GM21786 (cell line): ENCODE measurements around the gene SLIT3.

ENCODE experiments used
- ATAC-seq: cut with Tn5 transposase; IDR thresholded peaks from one replicate; pipeline ENCODE4 v1.9.1; 2021; ENCODE audit not compliant: unreplicated experiment

SLIT3 gene

DNA sequence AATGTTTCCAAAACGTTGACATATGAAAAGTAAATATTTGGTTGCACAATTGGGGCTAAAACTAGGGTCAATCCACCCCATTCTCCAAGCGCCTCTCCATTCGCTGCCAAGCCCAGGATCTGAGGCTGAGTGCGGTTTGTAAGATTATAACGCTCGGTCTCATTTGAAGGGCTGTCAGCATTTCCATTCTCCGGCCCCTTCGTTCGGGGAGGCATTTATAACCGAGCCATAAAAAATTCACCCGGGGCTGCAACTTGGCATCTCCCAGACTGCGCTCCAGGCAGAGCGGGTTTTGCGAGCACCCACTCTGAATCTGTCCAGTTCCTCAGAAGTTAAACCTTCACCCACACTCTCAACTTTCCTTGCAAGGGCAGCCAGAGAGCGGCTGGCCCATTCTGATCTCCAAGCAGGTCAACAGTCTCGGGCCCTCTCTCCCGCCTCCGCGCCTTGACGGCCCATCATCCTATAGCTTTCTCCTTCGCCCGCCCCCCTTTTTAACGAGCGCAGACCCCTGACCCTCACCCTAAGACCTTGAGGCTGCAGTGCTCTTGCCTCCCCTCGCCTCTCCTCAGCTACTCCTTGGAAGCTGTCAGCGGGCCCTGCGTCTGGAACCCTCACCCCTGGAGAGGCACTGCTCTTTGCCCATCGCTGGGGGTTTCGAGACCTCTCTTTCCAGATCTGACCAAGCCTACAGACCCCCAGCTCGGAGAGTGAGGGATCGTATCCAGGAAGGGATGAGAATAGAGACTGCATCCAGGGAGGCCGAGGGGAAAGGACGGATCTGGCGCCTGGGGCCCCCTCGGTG lies 1.1 kb downstream of the SLIT3 start:
- no peak for ATAC-seq

DNA sequence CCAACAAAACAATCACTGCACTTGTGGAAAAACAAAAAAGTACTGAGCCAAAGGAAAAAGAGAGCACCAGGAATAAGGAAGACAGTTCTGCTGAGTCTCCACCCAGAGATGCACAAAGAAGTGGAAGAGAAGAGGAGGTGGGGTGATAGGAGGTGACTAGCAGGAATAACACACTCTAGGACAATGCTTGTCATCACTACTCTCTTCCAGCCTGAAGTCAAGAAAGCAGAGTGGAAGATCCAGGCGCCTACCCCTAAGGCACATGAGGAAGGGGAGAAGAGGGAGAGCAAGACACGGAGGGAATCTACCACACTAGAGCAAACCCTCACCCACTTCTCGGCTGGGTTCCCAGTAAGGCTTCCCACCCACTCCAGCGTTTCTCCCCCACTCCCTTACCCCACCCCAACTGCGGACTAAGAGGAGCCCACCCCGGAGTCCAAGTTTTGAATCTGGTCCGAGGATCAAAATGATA lies 1.7 kb downstream of the SLIT3 start:
- ATAC-seq = no peak

DNA sequence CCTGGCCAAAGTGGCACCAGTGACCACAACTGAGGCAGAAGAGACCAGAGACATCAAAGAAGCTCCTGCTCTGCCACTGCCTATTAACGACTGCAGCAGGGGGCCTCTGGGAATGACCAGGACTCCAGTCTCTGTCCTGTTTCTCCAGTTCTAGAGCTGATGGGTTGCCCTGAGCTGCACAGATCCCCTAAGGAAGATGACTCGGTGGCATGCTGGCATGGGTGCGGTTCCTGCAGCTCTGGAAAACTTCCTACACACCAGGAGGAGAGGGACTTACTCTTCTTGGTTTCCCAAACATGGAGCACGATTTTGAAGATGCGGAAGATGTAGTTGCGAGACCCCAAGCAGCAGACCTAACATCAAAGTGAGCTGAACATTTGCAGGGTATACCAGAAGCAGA lies 2.7 kb downstream of the SLIT3 start:
- ATAC-seq = no peak

DNA sequence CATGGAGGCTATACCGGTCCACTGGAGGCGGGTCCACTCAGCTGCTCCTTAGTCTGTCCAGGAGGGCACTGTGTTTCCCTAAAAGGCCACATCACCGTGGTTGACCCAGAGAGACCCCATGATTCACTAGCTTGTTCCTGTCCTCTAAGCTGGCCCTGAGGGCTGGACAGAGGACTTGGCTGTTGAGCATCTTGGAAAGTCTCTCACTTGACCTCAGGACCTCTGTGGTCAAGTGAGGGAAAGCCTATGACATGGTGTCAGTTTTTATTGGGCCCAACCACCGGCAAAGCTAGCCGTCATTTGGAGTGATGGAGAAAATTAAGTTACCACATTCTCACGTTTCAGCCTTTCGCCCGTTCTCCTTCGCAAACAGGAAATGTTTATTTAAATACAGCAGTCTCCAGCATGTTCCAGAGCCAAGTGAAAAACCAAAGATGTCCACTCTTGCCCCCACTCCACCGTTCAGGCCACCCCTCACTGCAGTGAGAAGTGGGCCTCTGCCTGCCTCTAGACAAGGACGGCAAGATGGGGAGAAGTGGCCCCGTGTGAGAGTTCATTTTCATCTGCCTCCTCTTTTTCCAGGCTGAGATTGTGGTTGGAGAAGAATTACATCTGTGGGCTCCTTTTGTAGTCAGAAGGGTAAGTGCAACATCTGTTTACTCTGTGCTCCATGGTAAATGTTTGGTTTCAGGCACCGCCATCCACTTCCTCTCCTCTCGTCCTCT lies 4.4 kb downstream of the SLIT3 start:
- no peak for ATAC-seq

DNA sequence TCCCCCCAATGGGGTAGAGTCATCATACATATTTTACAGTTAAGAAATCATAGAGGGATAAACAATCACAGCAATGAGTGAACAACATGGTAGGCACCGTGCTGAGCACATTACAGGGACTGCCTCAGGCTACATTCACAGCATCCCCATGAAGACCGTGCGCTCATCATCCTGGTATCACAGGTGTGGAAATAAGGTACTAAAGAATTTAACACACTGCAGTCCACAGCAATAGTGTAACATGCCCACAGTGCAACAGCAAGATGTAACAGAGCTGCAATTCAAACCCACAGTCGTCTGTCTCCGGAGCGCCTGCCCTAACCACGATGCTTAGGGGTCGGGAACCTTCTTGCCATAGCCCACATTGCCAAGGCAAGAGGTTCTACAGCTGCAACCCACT lies 5.6 kb downstream of the SLIT3 start:
- ATAC-seq = no peak

DNA sequence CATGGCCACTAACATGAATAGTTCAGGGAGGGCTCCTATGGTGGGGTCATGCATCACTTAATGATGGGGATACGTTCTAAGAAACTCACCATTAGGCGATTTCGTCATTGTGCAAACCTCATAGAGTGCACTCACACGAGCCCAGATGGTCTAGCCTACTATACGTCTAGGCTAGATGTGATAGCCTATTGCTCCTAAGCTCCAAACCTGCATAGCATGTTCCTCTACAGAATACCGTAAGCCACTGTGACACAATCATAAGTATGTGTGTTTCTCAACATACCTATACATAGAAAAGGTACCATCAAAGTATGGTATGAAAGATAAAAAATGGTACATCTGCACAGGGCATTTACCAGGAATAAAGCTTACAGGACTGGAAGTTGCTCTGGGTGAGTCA lies 6.3 kb downstream of the SLIT3 start:
- no peak for ATAC-seq

DNA sequence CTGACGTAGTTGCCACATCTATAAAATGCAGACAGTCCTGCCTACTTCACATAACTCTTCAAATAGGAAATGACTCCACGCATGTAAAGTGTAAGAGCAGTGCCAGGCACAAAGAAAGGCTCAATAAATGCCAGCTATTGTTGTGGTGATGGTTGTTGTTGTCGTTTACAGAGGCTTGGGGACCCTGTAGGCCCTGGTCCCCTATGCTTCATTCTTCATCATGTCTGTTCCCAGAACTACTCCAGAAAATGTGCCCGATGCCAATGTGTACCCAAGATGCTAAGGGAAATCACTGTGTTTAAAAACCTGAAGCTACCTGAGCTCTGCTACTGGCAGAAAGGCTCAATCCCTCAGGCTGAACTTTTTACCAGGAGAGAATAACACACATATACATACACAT lies 9.1 kb downstream of the SLIT3 start:
- no peak for ATAC-seq

DNA sequence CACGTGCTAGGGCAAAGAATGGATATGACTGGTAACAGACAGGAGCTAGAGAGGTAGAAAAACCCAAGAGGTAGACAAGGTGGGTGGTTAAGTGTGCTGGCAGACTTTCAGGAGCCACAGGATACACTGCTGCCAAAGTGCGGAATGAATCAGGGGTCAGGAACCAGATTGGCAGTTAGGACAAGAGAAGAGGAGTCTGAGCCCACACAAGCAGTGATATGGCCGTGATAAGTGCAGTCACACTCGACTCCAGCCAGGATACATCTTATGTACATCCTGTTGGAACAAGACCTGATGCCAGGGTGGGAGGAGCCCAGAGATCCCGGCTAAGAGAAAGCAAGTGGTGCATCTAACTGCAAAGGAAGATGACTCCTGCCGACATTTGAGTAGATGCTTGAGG lies 10.0 kb downstream of the SLIT3 start:
- ATAC-seq = no peak

DNA sequence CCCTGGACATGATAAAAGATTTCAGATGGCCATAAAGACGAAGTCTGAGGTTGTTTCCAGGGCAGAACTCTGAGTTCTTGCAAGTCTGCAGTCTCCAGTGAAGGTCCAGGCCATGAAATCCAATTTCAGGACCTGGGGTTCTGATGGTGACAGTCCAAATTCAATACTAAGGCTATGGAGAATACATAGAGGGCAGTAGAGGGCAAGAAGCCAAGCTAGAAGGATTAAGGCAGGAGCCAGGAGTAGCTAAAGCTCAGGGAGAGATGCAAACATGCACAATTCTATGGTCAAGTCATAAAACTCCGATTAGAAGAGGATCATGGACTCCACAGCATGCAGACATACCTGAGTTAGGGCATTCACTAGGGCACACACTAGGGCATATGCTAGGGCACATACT lies 11.4 kb downstream of the SLIT3 start:
- no peak for ATAC-seq

DNA sequence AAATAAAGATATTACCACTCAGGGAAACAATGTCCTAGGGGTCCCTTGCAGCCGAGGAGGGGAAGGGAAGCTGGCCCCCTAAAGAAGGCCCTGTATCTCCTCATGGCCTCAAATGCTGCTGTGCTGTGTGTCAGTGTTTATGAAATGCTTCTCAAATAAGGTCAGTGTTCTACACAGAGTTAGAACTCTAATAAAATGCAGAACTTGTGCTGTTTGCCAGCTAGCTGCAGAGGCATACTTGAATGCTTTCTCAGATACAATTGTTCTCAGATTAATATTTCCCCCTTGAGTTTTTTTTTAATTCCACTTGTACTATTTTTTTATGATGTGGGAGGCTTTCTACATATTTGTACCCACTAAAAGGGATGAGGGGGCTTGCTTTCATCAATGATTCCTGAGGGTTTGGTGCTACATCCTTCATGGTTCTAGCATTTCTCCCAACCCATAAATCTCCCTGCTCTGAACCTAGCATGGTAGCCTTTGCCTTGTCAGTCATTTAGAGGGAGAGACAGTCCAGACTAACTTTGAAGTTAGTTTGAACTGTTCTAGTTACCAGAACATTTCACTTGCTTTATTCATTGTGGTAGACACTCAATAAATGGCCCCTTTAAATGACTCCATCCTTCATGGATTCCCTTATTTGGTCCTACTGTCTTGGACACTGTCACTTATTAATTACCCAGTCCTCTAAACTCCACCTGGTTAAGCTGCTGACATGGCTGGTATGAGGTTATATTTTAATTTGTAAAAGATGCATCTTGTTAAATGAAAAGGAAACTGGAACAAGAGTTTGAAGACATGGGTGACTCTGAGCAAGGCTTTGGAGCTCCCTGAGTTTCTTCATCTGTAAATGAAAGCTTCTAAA lies 12.6 kb downstream of the SLIT3 start:
- no peak for ATAC-seq

DNA sequence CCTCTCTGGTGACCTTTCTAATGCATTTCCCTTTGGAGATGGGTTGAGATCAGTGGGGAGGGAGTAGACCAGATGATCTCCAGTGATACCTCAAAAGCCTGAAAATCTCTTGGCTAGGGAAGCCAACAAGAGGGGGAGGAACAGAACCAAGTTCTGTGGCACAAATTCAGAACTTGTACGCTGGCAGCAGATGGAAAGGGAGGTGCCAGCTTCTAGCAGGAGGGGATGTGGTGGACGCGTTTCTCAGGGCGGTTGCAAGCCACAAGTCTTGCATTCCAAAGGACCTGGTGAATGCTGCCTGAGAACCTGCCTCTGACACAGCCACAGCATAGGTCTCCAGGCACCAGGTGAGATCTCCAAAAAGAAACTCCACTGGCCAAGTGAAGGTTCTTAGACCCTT lies 13.4 kb downstream of the SLIT3 start:
- no peak for ATAC-seq

DNA sequence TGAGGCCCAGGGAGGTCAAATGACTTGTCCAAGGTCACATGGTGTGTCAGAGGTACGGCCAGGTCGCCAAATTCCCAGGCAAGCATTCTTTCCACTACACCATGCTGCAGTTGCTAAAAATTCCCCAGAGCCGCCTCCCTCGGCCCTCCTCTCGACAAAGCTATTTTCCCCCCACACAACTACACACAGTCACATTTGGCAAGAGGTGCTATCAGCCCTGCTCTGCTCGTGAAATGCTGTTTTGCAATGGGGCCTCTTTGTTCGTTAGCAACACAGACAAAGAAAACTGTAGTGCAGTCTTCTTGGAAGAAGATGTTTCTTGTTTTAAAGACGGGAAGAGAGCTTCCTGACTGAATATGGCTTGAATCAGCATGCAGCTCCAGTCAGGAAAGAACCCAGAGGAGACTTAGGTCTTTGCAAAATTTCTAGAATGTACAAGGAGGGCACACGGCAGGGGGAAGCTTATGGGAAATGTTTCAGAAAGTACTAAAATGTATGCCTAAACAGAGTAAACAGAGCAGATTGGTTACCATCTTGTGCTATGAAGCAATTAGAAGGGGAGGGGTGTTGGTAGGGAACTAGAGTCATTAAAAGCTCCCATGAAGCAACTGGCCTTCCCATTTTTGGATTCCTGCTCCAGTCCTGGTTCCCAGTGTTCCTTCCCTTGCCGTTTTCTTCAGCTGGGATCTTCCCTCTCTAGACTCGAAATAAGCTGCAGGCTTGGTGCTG lies 14.2 kb downstream of the SLIT3 start:
- ATAC-seq = no peak

DNA sequence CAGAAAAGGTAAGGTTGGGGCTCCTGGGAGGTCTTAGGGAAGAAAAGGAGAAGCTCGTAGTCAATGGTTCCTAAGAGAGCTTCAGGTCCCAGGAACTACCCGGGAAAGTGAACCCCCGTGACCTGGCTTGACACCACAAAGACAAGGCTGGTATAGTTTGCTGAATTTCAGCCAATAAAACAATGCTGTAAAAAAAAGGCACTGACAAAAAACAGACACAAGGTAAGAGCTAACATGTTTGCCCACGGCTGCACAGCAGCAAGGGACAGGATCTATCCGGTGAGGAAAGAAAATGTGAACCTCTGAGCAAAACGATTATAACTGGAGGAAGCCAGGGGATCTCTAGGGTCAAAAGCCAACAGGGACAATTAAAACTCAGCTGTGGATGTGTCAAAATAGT lies 17.1 kb downstream of the SLIT3 start:
- no peak for ATAC-seq

DNA sequence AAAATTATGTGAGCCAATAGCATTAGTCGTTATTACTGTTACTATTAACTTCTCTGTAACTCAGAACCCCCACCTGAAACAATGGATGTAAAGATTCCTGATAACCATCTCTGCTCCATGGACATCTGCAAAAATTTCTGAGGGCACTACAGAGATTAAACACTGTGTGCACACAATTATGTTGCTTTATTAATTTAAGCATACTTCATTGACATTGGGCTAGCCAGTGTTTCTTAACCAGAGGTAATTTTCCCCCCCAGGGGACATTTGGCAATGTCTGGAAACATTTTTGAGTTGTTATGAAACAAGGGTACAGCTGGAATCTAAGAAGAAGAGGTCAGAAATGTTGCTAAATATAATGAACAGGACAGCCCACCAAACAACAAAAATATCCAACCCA lies 19.3 kb downstream of the SLIT3 start:
- no peak for ATAC-seq

DNA sequence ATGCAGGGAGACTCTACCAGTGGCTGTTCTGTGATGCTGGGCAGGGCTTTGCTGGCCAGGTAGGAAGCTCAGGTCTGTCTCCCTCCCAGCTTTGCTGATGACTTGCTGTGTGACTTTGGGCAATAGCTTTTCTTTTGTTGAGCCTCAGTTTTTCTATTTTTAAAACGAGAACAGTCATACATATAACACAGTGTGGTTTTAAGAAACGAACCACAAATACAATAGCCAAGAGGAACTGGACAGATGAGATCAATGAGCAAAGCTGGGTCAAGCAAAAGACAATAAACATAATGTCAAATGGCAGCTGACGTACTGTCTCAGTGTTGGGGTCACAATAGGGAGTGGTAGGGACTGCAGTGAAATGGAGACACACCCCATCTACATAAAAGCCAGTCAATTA lies 20.2 kb downstream of the SLIT3 start:
- no peak for ATAC-seq

DNA sequence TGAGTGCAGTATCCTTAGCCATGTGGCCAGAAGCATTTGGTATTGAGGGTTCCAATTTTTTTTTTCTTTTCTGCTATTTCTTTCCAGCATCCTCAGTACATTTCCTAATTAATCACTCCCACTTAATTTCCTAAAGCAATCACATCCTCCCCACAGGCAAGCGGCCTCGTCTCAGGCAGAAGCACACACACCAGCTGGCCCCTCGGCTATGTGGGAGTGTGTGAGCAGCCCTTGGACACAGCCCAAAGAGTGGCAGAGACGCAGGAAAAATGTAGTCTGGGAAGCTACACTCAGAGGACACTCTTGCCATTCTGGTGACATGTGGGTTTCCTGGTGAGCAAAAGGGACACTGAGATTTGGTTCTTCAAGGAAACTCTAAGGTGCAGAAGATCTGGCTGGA lies 20.7 kb downstream of the SLIT3 start:
- no peak for ATAC-seq

DNA sequence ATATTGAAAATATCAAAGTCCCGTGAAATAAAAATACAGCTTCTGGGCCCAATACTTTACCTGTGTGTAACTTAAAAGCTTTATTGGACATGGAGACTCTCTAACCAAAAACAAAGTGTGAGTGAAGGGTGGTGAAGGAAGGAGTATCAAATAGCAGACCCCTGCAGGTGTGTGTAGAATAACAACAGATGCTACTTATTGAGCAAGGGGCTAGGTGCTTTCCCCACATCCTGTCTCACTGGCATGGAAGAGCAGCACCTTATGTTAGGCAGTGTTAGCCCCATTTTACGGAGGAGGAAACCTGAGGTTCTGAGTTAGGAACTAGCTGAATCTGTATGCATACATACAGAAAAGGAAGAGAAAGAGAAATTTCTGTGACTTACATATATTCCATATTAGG lies 21.8 kb downstream of the SLIT3 start:
- ATAC-seq = no peak

DNA sequence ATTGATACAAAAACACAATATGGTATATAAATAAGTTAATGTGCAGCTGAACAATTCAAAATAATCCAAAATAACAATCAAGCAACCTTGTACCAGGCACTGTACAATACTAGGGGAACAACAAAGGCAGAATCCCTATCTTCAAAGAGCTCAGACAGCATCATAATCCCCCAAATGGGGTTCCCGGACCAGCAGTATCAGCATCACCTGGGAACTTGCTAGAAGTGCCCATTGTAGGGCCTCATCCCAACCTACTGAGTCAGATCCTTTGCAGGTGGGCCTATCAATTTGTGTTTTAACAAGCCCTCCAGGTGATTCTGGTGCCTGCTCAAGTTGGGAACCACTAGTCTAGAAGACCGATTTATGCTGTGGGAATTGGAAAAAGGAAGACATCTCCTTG lies 27.1 kb downstream of the SLIT3 start:
- ATAC-seq = no peak

DNA sequence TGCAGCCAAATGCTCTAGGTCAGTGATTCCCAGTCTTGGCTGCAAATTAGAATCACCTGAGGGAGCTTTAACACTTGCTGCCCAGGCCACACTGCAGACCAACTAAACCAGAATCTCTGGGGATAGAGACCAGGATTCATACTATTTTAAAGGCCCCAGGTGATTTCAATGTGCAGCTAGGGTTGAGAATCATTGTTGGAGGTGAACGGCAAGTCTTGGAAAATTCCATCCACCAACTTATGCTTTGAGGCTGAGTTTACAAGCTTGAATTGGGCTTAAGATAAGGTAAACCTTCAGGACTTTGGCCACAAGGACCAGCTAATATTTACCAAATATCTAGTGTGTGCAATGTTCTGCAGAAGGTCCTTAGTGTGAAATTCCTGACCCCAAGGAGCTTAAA lies 27.5 kb downstream of the SLIT3 start:
- ATAC-seq = no peak

DNA sequence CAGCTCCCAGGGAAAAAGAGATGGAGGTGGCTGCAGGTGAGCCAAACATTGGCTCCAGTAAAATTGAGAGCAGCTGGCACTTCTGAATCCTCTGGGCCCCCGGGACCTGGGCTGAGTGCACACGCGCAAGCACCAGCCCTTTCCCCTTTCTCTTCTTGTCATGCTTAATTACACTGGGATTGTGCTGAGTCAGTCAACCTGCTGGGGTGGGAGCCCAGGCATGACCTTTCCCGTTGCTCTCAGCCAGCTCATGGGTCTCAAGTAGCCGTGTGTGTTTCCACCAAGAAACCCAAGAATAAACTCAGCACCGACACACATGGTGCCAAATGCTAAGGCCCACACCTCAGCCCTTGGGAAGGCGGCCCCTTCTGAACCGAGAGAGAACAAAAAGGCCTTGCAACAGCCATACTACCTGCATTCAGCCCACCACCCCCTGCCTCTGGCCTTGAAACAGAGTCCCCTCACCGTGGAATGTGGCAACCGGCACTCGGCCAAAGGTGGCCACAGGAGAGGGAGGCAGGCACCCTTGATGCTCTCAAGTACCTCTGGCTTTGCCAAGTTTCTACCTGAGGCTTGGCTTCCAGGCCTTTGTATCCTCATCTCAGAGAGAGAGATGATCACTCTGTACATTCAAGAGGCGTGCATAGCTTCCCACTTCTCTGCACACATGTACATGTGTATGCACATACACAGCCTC lies 28.1 kb downstream of the SLIT3 start:
- no peak for ATAC-seq
